ENCODE data around the gene TIMM8B.
"Not testable (repeated sequence)": the region's sequence is repeated elsewhere in the genome, so short reads cannot be mapped to it uniquely, and the experiment has no call there.

TIMM8B gene

DNA sequence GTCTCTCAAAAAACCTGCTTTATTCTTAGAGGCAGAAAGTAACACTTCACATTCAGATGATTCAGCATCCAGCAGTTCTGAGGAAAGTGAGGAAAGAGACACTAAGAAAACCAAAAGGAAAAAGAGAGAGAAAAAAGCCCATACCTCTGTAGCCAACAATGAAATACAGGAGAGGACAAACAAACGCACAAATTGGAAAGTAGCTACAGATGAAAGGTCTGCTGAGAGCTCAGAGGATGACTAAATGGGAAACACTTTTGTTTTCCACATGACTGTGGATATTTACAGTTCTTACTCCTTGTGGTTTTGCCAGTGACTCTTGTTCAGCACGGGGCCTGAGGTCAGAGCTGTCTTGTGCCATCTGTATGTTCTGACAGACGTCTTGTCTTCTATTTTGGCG, 3.8 kb downstream of the TIMM8B start:
- DNase-seq (ENCODE audit: low read depth in 2 of 2): no peak

DNA sequence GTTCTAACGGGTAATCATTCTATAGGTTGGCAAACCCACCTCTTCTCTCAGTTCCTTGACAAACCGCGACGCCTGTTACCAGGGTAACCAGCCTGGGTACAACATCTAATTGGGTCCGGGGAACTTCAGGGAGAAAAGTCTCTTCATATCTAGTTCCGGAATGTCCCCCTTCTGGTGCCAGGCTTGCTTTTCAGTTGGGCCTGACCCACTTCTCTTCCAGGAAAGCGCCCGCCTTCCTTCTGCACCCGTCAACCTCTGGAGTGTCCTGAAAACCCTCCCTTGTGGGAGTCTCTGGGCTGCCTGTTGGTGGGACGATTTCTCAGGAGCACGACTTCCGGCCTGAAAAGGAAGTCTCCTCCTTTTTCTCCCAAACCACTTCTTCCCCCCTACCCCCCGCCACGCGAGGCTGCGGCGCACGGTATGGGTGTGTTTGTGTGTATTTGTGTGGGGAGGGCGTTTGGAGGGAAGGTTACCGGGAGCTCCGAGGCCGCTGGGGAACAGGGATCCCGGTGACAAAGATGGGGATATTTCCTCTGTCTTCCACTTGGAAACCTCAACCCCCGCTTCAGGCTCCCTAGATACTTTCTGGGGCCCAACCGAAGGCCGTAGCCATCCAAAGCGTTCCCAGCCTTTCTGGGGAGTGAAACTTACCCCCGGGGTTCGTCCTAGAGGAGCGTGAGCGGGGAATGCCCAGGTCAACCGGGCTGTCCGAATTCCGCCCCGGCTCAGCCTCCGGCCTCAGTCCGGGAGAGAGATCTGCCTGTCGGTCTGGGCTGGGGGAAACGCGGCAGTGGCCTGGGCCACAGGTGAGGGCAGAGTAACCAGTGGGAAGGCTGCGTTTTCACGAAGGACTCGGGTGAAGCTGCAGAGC, 12.4 kb downstream of the TIMM8B start, which contains the start of the genes NKAPD1 and PIH1D2:
Gene NKAPD1, plus strand, starts transcription at position 359 of the 871 bp plus-strand sequence. CDS start 1,276 bp downstream, outside the sequence.
Gene PIH1D2, minus strand, starts transcription at position 77 of the 871 bp plus-strand sequence. CDS start 843 bp downstream, outside the sequence.
- DNase-seq (ENCODE audit: low read depth in 2 of 2): peak; percentile 61 to 63

DNA sequence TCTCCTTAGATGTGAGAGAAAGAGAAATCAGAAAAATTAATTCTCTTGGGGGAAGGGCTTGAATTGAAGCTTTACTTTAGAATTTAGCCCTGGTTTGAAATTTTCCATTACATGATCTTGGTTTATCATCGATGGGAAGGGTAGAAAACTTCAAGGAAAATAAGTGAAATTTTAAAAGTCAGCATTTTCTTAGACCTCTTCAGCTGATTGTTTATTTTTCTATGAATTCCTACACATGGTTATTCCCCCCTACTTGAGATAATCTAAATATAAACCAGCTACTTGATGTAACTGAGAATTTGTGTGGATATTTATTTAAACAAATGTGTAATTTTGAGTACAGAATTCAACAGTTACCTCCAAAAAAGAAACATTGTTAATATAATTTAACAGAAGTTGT, 23.6 kb downstream of the TIMM8B start:
- DNase-seq (ENCODE audit: low read depth in 2 of 2): no peak

DNA sequence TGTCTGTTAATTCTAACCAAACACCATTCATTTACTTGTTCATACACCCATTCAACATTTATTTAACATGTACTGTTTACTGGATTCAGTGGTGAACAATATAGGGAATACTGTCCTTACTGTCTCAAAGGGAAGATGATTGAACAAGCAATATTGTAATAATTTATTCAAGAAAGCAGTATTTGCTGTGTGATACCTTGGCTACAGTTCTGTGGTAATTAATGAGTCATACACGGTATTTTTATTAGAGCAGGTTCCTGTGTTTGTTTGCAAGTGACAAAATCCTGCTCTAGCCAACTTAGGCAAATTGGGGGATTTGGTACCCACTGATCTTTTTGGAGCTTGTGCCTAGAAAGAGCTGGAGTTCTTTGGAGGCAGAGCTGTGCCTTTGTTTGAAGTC, 28.5 kb downstream of the TIMM8B start:
- DNase-seq (ENCODE audit: low read depth in 2 of 2): no peak

DNA sequence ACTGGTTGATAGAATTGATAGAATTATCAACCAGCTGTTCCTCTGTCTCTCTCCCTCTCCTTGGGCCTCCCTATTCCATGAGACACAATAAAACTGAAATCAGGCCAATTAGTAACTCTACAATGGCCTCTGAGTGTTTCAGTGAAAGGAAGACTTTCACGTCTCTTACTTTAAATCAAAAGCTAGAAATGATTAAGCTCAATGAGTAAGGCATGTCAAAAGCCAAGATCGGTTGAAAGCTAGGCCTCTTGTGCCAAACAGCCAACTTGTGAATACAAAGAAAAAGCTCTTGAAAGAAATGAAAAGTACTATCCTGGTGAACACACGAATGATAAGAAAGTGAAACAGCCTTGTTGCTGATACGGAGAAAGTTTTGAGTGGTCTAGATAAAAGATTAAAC, 29.4 kb downstream of the TIMM8B start:
- no peak for DNase-seq (ENCODE audit: low read depth in 2 of 2)

DNA sequence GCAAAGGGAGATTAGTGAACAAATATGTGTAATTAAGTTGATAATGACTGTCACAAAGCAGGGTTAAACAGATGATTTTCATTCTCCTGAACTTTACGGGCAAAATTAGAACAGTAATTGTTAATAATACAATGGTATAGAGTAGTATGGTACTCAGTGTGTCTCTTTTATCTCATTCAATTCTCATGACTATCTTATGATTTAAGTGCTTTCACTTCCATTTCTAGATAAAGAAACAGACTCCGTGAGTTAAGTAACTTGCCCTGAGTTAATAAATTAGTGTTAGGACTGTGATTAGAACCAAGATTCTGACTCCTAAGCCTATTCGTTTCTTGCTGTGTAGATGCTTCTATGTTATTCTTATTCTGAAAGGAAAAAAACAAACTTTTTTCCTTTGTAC, 34.8 kb downstream of the TIMM8B start:
- DNase-seq (ENCODE audit: low read depth in 2 of 2): no peak

DNA sequence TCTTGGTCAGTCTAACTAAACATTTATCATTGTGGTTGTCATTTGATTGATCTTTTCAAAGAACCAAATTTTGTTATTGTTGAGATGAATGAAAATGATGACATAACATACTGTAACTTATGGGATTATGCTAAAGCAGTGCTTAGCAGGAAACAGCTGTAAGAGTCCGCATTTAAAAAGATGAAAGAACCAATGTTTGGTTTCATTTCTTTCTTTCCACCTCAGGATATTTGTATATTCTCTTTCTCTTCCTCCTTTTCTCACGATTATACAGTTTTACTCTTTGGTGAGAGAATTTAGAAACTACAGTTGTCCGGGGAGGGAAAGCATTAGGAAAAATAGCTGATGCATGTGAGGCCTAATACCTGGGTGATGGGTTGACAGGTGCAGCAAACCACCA, 35.8 kb downstream of the TIMM8B start:
- no peak for DNase-seq (ENCODE audit: low read depth in 2 of 2)

DNA sequence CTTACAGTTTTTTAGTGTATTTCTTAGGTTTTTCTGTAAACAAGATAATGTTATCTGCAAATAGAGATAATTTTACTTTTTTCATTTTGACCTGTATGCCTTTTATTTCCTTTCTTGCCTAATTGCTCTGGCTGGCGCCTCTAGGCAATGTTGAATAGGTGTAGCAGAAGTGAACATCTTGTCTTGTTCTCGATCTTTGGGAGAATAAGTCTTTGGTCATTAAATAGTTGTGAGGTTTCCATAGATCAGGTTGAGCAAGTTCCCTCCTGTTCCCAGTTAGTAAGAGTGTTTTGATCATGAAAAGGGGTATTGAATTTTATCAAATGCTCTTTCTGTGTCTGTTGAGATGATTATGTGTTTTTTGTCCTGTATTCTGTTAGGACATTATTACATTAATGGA, 36.8 kb downstream of the TIMM8B start:
- no peak for DNase-seq (ENCODE audit: low read depth in 2 of 2)

DNA sequence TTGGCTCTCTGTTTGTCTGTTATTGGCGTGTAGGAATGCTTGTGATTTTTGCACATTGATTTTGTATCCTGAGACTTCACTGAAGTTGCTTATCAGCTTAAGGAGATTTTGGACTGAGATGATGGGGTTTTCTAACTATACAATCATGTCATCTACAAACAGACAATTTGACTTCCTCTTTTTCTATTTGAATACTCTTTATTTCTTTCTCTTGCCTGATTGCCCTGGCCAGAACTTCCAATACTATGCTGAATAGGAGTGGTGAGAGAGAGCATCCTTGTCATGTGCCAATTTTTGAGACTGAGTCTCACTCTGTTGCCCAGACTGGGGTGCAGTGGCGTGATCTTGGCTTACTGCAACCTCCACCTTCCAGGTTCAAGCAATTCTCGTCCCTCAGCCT, 38.3 kb downstream of the TIMM8B start:
- not testable (repeated sequence) for DNase-seq (ENCODE audit: low read depth in 2 of 2)

DNA sequence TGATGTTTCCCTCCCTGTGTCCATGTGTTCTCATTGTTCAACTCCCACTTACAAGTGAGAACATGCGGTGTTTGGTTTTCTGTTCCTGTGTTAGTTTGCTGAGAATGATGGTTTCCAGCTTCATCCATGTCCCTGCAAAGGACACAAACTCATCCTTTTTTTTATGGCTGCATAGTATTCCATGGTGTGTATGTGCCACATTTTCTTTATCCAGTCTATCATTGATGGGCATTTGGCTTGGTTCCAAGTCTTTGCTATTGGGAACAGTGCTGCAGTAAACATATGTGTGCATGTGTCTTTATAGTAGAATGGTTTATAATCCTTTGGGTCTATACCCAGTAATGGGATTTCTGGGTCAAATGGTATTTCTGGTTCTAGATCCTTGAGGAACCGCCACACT, 39.9 kb downstream of the TIMM8B start:
- not testable (repeated sequence) for DNase-seq (ENCODE audit: low read depth in 2 of 2)

DNA sequence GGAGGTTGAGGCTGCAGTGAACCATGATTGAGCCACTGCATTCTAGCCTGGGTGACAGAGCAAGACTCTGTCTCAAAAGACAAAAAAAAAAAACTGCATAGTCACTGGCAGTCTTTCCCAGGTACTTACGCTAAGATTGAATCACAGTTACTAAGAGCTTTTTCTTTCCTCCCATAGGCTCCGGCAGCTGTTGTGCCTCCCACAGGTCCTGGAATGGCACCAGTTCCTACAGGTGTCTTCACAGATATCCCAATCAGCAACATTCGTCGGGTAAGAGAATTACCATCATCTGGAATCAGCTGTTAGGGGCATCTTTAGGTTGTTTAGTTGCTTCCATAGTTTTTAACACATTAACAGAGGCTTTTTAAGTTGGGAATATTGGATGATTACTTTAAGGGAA, 41.6 kb downstream of the TIMM8B start:
- no peak for DNase-seq (ENCODE audit: low read depth in 2 of 2)

DNA sequence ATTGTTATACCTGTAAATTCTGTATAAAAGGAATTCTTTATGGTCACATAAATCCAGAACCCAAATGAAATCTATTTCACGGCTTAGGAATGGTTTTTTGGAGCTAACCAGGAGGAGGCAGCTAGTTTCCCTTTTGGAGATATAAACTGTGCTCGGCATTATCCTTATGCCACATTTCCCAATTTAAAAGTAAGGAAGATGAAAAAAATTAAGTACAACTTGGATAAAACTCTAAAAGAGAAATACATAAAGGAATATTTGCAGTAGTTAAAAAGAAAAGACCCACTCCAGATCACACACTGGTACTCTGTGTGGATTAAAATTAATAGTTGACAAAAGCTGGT, 43.6 kb downstream of the TIMM8B start:
- DNase-seq (ENCODE audit: low read depth in 2 of 2): no peak

DNA sequence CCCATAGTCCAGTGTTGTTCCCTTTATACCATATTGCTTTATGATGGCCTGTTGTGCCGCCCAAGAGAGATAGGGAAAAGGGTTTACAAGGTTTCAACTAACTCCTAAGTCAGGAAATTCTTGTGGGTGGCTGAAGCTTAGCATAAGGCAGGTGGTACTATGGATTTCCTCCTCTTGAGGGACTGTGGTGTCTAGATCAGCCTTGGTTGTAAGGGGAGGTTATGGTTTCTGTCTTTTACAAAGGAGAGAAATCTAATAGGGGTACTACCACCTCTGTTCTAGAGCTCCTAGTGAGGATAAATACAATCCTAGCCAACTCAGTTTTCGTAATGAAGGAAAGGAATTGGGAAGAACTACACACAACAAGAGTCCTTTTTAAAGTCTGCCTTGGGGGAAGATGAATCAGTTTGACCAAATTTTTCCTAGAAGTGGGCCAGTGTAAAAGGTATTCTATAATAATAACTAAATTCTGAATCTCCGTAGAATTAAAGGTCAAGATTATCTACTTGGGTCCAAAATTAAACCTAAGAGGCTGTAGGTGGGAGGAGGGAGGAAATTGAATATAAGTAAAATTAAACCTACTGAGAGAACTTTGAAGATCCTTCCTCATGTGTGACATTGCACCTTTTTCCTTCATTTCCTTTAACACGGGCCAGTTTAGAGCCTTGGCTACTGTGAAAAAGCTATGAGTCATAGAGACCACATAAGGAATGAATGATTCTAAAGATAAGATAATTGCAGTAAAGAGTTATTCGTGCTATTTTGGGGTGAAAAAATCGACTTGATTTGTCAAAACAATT, 44.2 kb downstream of the TIMM8B start:
- no peak for DNase-seq (ENCODE audit: low read depth in 2 of 2)

DNA sequence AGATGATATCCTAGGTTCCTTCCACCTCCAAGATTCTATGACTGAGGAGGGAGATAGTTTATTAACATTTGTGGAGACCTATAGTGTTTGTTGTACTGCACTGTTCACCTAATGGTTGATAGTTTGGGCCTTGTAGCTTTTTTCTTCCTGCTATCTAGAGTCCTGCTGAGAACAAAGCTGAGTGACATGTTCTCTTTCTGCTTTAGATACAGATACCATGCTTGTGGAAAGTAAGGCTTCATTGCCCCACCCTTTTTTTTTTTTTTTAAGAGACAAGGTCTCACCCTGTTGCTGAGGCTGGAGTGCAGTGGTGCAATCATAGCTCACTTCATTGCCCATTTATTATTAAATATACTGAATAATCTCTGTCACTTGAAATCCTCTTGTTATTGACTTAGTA, 49.0 kb downstream of the TIMM8B start:
- no peak for DNase-seq (ENCODE audit: low read depth in 2 of 2)

All from activated CD8-positive, alpha-beta memory T cell treated with anti-CD3 and anti-CD28 coated beads for 4 hours (primary cell).